Skin of body (tissue), 2 donors: ENCODE measurements around the gene RANGAP1. TPM values are rescaled to one million over a fixed set of nuclear protein-coding genes. Genes with fewer than 3 reads are reported as not detected.

ENCODE experiments used
- DNase-seq: peaks from one replicate; lab custom pipeline; 2025; lab: John Stamatoyannopoulos, UW
- total RNA-seq: library from RNA; depleted of rRNA; stranded (reverse); fragments of >200 nt; gene quantifications from one replicate; pipeline ENCODE4 v1.2.3, GENCODE V29; 2014

RANGAP1 gene
- total RNA-seq, 1 donor from 2014 or later, result 26.9 TPM

DNA sequence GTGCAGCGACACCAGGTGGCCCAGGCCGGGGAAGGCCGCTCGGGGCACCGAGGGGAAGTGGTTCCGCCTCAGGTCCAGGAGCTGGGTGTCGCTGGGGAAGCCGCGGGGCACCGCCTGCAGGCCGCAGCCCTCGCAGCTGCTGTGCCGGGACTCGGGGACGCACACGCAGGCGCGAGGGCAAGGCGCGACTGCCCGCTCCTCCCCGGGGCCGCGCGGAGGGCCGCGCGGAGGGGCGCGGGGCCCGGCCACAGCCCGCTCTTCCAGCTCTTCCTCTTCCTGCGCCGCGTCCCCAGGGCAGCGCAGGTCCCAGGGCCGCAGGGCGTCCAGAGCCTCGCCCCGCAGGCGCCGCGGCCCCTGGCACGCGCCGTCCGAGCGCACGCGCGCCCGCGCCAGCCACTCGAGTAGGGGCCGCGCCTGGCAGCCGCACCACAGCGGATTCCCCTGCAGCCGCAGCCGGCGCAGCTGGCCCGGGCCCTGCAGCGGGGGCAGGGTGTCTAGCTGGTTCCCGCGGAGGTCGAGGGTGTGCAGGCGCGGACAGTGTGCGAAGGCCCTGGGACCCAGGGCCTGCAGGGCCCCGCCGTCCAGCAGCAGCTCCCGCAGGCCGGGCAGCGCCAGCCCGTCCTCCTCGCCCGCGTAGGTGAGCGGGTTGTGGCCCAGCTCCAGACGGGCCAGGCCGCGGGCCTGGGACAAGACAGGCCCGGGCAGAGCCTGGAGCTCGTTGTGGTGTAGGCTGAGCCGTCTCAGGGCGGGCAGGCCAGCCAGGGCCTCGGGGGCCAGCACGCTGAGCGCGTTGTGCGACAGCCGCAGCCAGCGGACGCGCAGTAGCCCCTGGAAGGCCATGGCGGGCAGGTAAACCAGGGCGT lies 48.0 kb downstream of the RANGAP1 start:
- no peak for DNase-seq

DNA sequence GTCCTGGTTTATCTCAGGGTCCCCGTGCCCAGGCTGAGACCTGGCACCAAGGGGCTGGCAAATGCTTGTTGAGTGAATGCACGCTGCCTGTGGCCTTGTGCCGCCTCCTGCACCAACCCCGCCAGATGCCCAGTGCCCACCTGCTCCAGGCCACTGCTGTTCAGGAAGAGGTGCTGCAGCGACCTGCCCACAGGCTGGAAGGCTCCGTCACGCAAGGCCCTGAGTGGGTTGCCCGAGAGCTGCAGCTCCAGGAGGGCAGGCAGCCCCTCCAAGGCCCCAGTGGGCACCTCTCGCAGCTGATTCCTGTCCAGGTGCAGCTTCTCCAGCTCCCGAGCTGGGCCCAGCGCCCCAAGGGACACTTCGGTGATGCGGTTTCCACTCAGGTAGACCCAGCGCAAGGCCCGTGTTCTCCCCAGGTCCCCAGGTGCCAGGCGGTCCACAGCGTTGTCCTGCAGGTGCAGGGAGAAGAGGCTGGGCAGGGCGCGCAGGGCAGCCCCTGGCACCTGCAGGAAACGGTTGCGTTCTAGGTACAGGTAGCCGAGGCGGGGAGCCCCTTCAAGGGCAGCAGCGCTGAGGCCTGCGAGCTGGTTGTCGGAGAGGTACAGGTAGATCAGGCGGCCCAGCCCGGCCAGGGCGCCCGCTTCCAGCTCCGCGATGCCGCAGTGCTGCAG lies 48.8 kb downstream of the RANGAP1 start:
- DNase-seq, result no peak

GRCh38 chr22:41234815-41235695 lies 50.9 kb downstream of the RANGAP1 start:
- no peak for DNase-seq

GRCh38 chr22:41231369-41231768 lies 54.6 kb downstream of the RANGAP1 start:
- no peak for DNase-seq

DNA sequence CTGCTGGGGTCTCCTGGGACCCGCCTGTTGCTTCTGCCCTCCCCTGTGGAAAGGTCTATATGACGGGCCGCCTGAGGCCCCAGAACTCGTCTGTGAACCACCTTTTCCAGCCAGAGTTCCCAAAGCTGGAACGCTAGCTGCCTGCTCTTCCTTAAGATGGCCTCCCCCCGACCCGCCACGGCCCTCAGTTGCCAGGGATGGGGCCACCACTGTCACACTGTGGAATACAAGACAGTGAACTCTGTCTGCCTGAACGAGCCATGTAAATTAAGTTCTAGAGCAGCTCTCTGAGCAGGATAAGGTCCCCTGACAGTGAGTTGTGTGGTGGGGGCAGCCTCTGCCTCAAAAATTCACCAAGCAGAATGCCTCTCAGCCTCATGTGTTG lies 55.6 kb downstream of the RANGAP1 start:
- DNase-seq, result no peak

- no peak for DNase-seq
These were observed 56.1 kb downstream of the RANGAP1 start for GRCh38 chr22:41229730-41230400.

DNA sequence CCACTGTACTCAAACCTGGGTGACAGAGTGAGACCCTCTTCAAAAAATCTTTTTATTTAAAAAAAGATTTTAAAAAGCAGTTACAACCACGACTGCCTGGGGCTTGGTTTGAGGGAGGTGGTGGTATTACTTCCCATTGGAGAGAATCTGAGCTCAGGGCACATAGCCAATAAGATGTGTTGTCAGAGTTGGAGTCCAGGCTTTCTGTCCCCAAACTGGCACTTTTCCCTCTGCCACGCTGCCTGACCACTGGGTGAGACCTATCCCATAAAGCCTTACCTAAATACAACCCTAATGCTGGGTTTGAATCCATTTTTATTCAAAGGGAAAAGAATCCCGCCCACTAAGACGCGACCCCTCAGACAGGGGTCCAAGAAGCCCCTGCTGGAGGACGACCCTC lies 56.8 kb downstream of the RANGAP1 start:
- no peak for DNase-seq

GRCh38 chr22:41226723-41227655 lies 59.0 kb downstream of the RANGAP1 start:
- no peak for DNase-seq

DNA sequence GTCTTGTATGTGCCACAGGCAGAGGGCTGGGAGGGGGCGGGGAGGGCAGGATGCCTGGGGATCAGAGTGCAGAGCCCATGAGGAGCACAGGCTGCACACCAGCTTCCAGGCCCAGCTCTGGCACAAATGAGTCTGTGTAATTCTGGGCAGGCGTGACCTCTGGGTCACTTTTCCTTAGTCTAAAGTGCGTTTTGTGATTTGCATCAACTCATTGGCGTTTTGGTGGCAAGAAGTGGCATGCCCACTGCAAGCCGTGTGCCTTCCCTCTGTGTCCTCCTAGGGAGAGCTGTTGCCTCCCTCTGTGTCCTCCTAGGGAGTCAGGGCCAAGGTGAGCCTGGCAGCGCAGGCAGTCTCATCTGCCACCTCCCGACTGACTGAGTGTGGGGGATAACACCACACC lies 62.5 kb downstream of the RANGAP1 start:
- DNase-seq, result no peak

DNA sequence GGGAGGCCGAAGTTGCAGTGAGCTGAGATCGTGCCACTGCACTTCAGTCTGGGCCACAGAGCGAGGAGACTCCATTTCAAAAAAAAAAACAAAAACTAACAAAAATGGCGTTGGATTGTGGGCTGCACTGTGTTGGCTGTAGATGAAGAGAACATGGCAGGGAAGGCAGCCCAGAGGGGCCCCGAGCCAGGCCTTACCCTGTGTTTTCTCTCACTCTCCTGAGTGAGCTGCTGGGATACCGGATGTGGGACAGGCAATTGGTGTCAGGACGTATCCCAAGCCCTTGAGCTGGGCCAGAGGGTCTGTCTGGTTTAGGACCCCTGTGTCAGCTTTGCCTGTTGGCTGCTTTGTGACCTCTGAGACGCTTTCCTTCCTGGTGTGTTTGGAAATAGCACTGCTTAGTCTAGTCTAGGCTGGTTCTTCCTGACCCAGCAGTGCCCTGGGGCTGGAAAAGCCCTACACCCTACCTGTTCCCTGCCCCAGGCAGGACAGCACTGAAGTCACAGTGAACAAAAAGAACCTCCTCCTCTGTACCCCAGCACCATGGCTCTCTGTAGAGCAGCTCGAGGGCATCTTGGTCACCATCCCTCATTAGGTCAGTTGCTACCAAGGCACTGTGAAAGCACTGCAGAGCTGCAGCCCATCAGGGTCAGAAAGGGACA lies 63.0 kb downstream of the RANGAP1 start:
- no peak for DNase-seq

GRCh38 chr22:41217553-41218157 lies 68.3 kb downstream of the RANGAP1 start:
- peak; percentile 52 for DNase-seq

- DNase-seq, result no peak
These were observed 69.0 kb downstream of the RANGAP1 start for GRCh38 chr22:41216984-41217383.

GRCh38 chr22:41215926-41216325 lies 70.1 kb downstream of the RANGAP1 start:
- no peak for DNase-seq

DNA sequence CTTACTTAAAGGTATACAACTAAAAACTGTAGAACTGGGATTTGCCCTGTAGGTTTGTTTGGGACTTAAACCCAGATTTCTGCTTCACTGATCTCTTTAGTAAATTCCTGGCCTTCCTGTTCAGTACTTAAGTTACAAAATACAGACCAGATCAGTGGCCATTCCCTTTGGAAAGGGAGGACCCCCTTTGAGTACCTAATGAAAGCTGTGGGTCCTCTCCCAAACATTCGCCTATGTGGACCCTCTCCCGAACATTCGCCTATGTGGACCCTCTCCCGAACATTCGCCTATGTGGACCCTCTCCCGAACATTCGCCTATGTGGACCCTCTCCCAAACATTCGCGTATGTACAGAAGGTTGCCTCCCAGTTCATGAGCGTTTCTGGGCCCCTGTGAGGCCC lies 70.6 kb downstream of the RANGAP1 start:
- DNase-seq, result no peak

- DNase-seq, result no peak
These were observed 79.3 kb downstream of the RANGAP1 start for GRCh38 chr22:41206719-41207118.

GRCh38 chr22:41204992-41205900 lies 80.7 kb downstream of the RANGAP1 start, which contains the start of gene L3MBTL2:
Gene L3MBTL2 (plus strand): TSS chr22:41205312. CDS start chr22:41205363, 51 bp downstream.
- DNase-seq, result peak; percentile 93

DNA sequence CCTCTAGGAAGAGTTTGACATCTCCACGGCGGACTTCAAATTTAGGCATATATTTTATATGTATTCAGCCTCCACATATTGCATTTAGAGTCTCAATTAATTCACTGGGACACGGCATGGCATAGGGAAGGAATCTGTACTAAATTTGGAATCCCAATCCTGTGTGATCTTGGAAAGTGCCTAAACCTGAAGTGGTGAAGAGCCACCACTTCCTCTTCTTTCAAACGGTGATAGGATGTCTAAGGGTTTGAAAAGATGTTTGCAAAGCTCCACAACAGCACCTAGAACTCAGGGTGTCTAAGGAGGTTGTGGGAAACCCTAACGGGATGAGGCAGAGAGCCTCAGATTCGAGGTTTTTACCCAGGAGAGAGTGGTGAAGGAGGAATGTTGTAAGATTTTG lies 81.9 kb downstream of the RANGAP1 start:
- no peak for DNase-seq

GRCh38 chr22:41203118-41203517 lies 82.9 kb downstream of the RANGAP1 start:
- no peak for DNase-seq
